Upper lobe of left lung (tissue), 4 donors: ENCODE results near the gene CNTN2.

ENCODE experiments used
- POLR2A ChIP-seq, 4 donors: fragments of 450-650 bp; IDR thresholded peaks; one replicate each; pipeline ENCODE4 v1.5.1; 2016 to 2017; ENCODE audit warnings: antibody characterized with exemption in 4 of 4, mild to moderate bottlenecking in 2 of 4
- TF ChIP-seq, protein P1 (sequence below), 6 experiments: fragments of 450-650 bp in 4 of 6; fragments of 200-600 bp in 2 of 6; sonication (generic) in 2 of 6; IDR thresholded peaks; one replicate each; pipeline ENCODE4 v1.5.1; 2016 to 2019; ENCODE audit warnings: antibody characterized with exemption in 6 of 6

DNA sequence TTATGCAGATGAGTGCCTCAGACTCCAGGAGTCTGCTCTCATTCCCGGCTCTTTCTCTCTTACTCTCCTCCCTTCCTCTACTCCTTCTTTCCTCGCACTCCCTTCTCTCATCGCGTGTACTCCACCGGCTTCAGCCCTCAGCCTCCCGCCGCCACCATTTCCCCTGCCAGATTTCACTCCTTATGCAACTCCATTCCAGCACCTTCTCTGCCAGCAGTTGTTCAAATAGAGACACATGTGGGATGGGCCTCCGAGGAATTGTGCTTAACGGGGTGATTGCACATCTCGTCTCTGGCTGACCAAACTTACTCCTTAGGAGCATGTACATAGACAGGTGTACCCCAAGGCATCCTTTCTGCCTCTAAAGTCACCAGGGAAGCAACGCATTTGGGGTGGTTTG, 2.1 kb downstream of the CNTN2 start:
- TF ChIP-seq, protein P1, sequence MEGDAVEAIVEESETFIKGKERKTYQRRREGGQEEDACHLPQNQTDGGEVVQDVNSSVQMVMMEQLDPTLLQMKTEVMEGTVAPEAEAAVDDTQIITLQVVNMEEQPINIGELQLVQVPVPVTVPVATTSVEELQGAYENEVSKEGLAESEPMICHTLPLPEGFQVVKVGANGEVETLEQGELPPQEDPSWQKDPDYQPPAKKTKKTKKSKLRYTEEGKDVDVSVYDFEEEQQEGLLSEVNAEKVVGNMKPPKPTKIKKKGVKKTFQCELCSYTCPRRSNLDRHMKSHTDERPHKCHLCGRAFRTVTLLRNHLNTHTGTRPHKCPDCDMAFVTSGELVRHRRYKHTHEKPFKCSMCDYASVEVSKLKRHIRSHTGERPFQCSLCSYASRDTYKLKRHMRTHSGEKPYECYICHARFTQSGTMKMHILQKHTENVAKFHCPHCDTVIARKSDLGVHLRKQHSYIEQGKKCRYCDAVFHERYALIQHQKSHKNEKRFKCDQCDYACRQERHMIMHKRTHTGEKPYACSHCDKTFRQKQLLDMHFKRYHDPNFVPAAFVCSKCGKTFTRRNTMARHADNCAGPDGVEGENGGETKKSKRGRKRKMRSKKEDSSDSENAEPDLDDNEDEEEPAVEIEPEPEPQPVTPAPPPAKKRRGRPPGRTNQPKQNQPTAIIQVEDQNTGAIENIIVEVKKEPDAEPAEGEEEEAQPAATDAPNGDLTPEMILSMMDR (IDR thresholded peaks at IDR 0.05), result no peak
- no peak for TF ChIP-seq POLR2A (IDR thresholded peaks at IDR 0.05)
